Caco-2 (cell line): Measurements from ENCODE around the gene NFKBIE. TPM values are rescaled to one million over a fixed set of nuclear protein-coding genes. Genes with fewer than 3 reads are reported as not detected.
A peak's percentile ranks its signal among the peaks of the same experiment; 100 is the strongest.

ENCODE experiments used
- BruUV-seq: library from RNA; stranded (reverse); fragments of 400-500 nt; replicated peaks from 2 replicates; lab custom pipeline; 2021; lab: Mats Ljungman, UMichigan
- CTCF ChIA-PET: fragments of 300-600 bp; sonication (Branson Sonifier 250); formaldehyde crosslinking; loops from one replicate; lab custom pipeline; 2022; ENCODE audit warnings: antibody characterized with exemption; lab: Charles Lee
- POLR2A ChIA-PET: fragments of 300-600 bp; sonication (Branson Sonifier 250); formaldehyde crosslinking; loops from one replicate; lab custom pipeline; 2022; ENCODE audit warnings: antibody characterized with exemption; lab: Charles Lee
- DNase-seq, 2 experiments: peaks; one replicate each; pipeline versions ENCODE4 v3.0.0 to v3.0.0-alpha.2; 2020 to 2022
- H3K27me3 ChIP-seq: replicated peaks from 2 replicates; pipeline ENCODE4 v1.6.0; 2011; ENCODE audit warnings: low read length; ENCODE audit not compliant: control insufficient read depth, insufficient read depth
- H3K36me3 ChIP-seq: 2 replicates; pipeline ENCODE4 v1.5.1; 2011; ENCODE audit warnings: low read length; ENCODE audit not compliant: control insufficient read depth, insufficient read depth
- H3K4me1 ChIP-seq: fragments of 250-450 bp; sonication (Bioruptor Pico); 2 replicates; pipeline ENCODE4 v1.5.1; 2020; ENCODE audit warnings: mild to moderate bottlenecking
- H3K4me3 ChIP-seq: 2 replicates; pipeline ENCODE4 v1.5.1; 2011; ENCODE audit warnings: low read depth, mild to moderate bottlenecking, control low read depth, low read length
- H3K9me3 ChIP-seq: fragments of 250-450 bp; sonication (Bioruptor Pico); 2 replicates; pipeline ENCODE4 v1.5.1; 2020; ENCODE audit warnings: mild to moderate bottlenecking, moderate library complexity
- H3K27ac Mint-ChIP-seq: one replicate; pipeline ENCODE4 v1.8.0; 2022; ENCODE audit warnings: mixed read lengths; ENCODE audit not compliant: unreplicated experiment
- H3K27me3 Mint-ChIP-seq: one replicate; pipeline ENCODE4 v1.8.0; 2022; ENCODE audit warnings: mixed read lengths; ENCODE audit not compliant: insufficient read depth, unreplicated experiment
- H3K36me3 Mint-ChIP-seq: one replicate; pipeline ENCODE4 v1.8.0; 2022; ENCODE audit warnings: mild to moderate bottlenecking, mixed read lengths; ENCODE audit not compliant: insufficient read depth, unreplicated experiment
- H3K4me1 Mint-ChIP-seq: one replicate; pipeline ENCODE4 v1.8.0; 2022; ENCODE audit warnings: low read depth, mixed read lengths; ENCODE audit not compliant: unreplicated experiment
- H3K4me3 Mint-ChIP-seq: one replicate; pipeline ENCODE4 v1.8.0; 2022; ENCODE audit warnings: mild to moderate bottlenecking, moderate library complexity, mixed read lengths; ENCODE audit not compliant: unreplicated experiment
- H3K9me3 Mint-ChIP-seq: one replicate; pipeline ENCODE4 v1.8.0; 2022; ENCODE audit warnings: mixed read lengths; ENCODE audit not compliant: unreplicated experiment
- intact Hi-C: fragments of 100-400 bp; cut with micrococcal nuclease; formaldehyde crosslinking; loops from one replicate; pipeline ENCODE4 v1.10.0; 2022; ENCODE audit not compliant: unreplicated experiment
- total RNA-seq: library from RNA; stranded (reverse); gene quantifications from 2 replicates; pipeline ENCODE4 v1.2.3, GENCODE V29; 2022
- TF ChIP-seq, protein P1 (sequence below), 2 experiments: fragments of 200-600 bp in 1 of 2; IDR thresholded peaks; 1 replicate in 1 of 2; 2 replicates in 1 of 2; pipeline versions ENCODE4 v1.5.1 to v1.8.0; 2011 to 2022; ENCODE audit warnings: antibody characterized with exemption in 1 of 2, control low read depth in 1 of 2, inconsistent platforms in 1 of 2, low read depth in 1 of 2, low read length in 1 of 2, mild to moderate bottlenecking in 1 of 2, moderate library complexity in 1 of 2; ENCODE audit not compliant: insufficient read depth in 1 of 2, severe bottlenecking in 1 of 2, unreplicated experiment in 1 of 2

Gene NFKBIE
- total RNA-seq, 1 experiment from 2014 or later = 8.4 TPM

DNA sequence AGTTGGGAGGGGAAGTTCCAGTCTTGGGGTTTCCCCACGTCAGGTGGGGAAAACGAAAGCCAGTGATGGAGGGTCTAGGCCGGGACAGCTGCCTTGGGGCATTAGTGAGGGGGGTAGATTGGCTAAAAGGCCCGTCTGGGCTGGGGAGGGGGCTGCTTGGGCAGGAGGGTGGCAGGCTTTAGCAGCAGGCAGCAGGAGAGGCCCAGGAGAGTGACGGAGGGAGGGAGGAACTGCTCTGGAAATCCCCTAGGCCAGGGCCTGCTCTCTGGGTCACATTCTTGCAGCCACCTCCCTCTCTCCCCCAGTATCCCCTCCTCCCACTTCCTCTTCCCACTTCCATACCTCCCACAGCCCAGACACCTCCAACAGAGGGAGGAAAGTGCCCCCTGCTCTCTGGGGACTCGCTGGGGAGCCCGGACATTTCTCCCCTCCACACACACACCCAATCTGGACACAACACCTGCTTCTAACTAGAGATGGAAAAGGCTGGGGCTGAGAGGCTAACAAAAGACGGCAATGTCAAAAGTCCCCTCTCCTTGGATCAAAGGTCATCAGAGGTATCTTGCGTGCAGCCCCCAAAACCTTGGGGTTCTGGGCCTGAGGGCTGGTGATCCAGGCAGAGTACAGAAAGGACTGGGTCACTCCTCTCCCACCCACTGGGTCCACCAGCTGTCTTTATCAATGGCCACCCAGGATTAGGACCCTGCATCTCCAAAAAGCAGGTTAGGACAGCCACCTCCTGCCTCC is 1.8 kb downstream of the NFKBIE start:
- peaks cover 26% of the 10 kb centered on the region for H3K4me1 ChIP-seq
- peaks cover 1% of the 10 kb centered on the region; the same call in 1 of the 2 replicates for H3K36me3 ChIP-seq
- no TSS peak for BruUV-seq
- ChIA-PET CTCF (no interaction called here), POLR2A (no interaction called here)
- Mint-ChIP-seq H3K4me1 (peaks cover 13% of the 10 kb centered on the region), H3K36me3 (peaks cover 15% of the 10 kb centered on the region), H3K4me3 (peak overlapping the region; percentile 93), H3K27ac (peak overlapping the region; percentile 49), H3K9me3 (no peaks in the 10 kb centered on the region), H3K27me3 (no peaks in the 10 kb centered on the region)
- no peaks in the 10 kb centered on the region for H3K27me3 ChIP-seq
- peak overlapping the region; percentile 71 for H3K4me3 ChIP-seq
- intact Hi-C loops = no loop called here
- H3K9me3 ChIP-seq = no peaks in the 10 kb centered on the region
- DNase-seq = no peak
- TF ChIP-seq, protein P1, sequence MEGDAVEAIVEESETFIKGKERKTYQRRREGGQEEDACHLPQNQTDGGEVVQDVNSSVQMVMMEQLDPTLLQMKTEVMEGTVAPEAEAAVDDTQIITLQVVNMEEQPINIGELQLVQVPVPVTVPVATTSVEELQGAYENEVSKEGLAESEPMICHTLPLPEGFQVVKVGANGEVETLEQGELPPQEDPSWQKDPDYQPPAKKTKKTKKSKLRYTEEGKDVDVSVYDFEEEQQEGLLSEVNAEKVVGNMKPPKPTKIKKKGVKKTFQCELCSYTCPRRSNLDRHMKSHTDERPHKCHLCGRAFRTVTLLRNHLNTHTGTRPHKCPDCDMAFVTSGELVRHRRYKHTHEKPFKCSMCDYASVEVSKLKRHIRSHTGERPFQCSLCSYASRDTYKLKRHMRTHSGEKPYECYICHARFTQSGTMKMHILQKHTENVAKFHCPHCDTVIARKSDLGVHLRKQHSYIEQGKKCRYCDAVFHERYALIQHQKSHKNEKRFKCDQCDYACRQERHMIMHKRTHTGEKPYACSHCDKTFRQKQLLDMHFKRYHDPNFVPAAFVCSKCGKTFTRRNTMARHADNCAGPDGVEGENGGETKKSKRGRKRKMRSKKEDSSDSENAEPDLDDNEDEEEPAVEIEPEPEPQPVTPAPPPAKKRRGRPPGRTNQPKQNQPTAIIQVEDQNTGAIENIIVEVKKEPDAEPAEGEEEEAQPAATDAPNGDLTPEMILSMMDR (IDR thresholded peaks at IDR 0.05; ENCODE audit: insufficient read depth in 1 of 2, low read depth in 1 of 2, low read length in 1 of 2, severe bottlenecking in 1 of 2, unreplicated experiment in 1 of 2) = no peak

DNA sequence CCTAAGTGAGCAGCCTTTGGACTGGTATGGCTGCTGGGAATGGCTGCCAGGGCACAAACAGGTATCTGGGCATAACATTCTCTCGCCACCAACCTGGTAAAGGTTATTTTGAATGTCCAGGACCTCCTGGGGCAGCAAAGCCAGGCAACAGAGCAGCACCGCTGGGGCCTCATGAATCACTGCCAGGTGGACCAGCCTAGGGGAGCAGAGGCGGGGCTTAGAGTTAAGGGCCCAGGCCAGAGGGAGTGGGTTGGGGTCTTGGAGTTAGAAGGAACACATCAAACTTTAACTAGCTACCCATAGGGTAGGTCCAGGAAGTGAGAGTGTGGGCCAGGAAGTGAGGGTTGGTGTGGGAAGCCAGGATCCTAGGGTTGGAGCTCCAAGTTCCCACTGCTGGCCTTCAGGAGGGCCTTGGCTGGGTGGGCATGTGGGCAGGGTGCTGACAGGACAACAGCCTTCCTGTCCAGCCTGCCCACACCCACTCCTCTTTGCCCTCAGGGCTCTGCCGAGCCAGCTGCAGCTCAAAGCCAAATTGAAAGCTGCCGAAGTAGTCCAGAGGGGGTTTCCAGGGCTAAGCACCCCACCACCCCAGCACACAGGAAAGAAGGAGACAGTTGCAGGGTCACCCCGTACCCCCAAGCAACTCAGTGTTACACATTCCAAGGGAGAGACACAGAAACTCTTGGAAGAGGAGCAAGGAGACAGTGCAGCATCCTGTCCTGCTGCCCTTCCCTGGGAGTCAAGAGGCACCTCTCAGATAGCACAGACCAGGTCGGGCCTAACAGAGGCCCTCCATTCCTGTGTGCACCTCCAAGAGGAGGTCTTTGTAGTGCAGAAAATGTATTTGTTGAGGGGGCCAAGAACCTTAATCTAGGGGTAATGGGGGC is 2.6 kb downstream of the NFKBIE start:
- peak overlapping the region; percentile 49 for H3K27ac Mint-ChIP-seq
- H3K4me3 Mint-ChIP-seq = peak overlapping the region; percentile 93
- no peaks in the 10 kb centered on the region for H3K9me3 Mint-ChIP-seq
- peaks cover 20% of the 10 kb centered on the region for H3K4me1 Mint-ChIP-seq
- H3K27me3 ChIP-seq = no peaks in the 10 kb centered on the region
- intact Hi-C loops = no loop called here
- no peaks in the 10 kb centered on the region for H3K27me3 Mint-ChIP-seq
- peaks cover 22% of the 10 kb centered on the region for H3K4me1 ChIP-seq
- H3K36me3 ChIP-seq = peaks cover 1% of the 10 kb centered on the region; the same call in 1 of the 2 replicates
- no TSS peak for BruUV-seq
- TF ChIP-seq, protein P1 (IDR thresholded peaks at IDR 0.05; ENCODE audit: insufficient read depth in 1 of 2, low read depth in 1 of 2, low read length in 1 of 2, severe bottlenecking in 1 of 2, unreplicated experiment in 1 of 2) = no peak
- no peaks in the 10 kb centered on the region for H3K9me3 ChIP-seq
- ChIA-PET POLR2A (no interaction called here), CTCF (interaction anchor here (0.6 kb wide), 2 partner anchors 590 to 650 kb away, joined by 3 to 5 read pairs; no protein-coding TSS in a partner anchor)
- DNase-seq = no peak
- H3K4me3 ChIP-seq = peak overlapping the region; percentile 71; the same call in 1 of the 2 replicates
- peaks cover 23% of the 10 kb centered on the region for H3K36me3 Mint-ChIP-seq

DNA sequence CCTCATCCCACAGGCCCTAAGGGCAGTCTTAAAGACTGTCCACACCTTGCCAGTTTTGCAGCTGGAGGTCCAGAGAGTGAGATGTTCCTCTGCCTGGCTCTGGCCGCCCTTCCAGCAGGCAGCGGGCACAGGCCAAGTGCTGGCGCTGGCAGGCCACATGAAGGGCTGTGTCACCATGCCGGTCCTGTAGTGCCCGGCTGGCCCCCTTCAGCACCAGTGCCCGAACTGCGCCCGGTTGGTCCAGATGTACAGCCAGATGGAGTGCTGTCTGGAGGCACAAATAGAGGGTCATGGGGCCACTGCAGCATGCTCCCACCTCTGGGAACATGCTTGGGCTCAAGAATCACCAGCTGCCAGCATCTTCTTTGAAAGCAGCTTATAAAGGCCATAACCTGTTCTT is 3.8 kb downstream of the NFKBIE start:
- Mint-ChIP-seq H3K9me3 (no peaks in the 10 kb centered on the region), H3K27ac (no peak overlapping the region), H3K4me3 (no peak overlapping the region), H3K4me1 (peaks cover 25% of the 10 kb centered on the region), H3K36me3 (peaks cover 35% of the 10 kb centered on the region), H3K27me3 (no peaks in the 10 kb centered on the region)
- no peaks in the 10 kb centered on the region for H3K27me3 ChIP-seq
- CTCF ChIA-PET = no interaction called here
- no peaks in the 10 kb centered on the region for H3K9me3 ChIP-seq
- no peak for DNase-seq
- no peak overlapping the region for H3K4me3 ChIP-seq
- intact Hi-C loops = no loop called here
- TF ChIP-seq, protein P1 (IDR thresholded peaks at IDR 0.05; ENCODE audit: insufficient read depth in 1 of 2, low read depth in 1 of 2, low read length in 1 of 2, severe bottlenecking in 1 of 2, unreplicated experiment in 1 of 2) = no peak
- peaks cover 24% of the 10 kb centered on the region for H3K4me1 ChIP-seq
- no TSS peak for BruUV-seq
- POLR2A ChIA-PET = no interaction called here
- peaks cover 1% of the 10 kb centered on the region; the same call in 1 of the 2 replicates for H3K36me3 ChIP-seq
